Caki2 (cell line): ENCODE measurements around the gene CGNL1. TPM values are rescaled to one million over a fixed set of nuclear protein-coding genes. Genes with fewer than 3 reads are reported as not detected.

ENCODE experiments used
- DNase-seq: peaks from one replicate; pipeline ENCODE4 v3.0.0-alpha.2; 2015; ENCODE audit warnings: low read depth
- in situ Hi-C: cut with HindIII; loops from 2 replicates; pipeline ENCODE4 v1.10.0; 2016; ENCODE audit warnings: low sequenced_read_pairs, low pct_unique_long_range_greater_than_20kb, mixed read lengths
- total RNA-seq: library from RNA; depleted of rRNA; stranded (reverse); fragments of >200 nt; shearing (Covaris generic); gene quantifications from 2 replicates; pipeline ENCODE4 v1.2.3, GENCODE V29; 2014; ENCODE audit warnings: low replicate concordance

CGNL1 gene
- total RNA-seq, 1 experiment from 2014 or later = 0.84 TPM

DNA sequence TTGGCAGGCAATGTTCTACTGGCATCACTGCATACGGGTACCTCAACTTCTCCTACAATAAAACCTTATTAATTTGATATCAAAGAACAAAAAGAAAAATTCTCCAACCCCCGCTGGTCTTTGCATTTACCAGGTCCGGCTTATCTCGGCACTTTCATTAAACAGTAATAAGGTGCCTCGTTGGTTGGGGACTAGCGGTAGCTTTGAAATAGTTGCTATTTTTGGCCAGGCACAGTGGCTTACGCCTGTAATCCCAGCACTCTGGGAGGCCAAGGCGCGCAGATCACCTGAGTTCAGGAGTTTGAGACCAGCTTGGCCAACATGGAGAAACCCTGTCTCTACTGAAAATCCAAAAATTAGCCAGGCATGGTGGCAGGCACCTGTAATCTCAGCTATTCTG is 32.0 kb upstream of the CGNL1 start:
- in situ Hi-C loops = no loop called here
- DNase-seq = no peak

DNA sequence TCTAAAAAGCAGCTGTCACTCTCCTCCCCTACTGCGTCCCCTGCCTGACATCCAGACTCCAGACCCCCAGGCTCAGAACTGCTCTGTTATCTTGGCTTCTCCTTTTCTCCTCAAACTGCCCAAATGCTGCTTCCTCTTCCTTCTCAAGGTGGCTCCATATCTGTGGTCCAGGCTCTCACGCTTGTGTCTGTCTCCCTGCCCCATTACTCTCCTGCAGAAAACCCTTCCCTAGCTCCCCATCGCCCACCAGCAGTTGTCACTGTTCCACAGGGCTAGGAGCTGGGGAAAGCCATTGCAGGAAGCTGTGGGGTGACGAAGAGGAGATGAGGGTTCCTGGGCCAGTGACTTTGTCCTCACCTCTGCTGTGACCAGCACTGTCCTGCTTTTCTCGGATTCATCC is 30.7 kb upstream of the CGNL1 start:
- no peak for DNase-seq
- in situ Hi-C loops = no loop called here

DNA sequence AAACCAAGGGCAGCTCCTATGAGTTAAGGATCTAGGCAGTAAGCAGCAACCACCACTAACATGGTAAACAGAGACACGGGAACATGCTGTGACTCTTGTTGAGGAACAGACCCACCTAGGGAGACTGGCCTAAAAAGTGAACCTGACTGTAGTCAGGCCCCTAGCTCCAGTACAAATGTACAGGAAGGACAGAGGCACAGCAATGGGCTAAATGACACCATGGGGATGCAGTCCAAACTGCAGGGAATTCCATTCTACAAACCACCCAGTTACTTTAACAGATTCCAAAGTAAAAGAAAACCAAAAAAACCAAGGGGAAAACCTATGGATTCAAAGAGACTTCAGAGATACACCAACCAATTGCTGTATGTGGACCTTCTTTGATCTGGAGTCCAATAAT is 28.2 kb upstream of the CGNL1 start:
- in situ Hi-C loops = no loop called here
- no peak for DNase-seq

DNA sequence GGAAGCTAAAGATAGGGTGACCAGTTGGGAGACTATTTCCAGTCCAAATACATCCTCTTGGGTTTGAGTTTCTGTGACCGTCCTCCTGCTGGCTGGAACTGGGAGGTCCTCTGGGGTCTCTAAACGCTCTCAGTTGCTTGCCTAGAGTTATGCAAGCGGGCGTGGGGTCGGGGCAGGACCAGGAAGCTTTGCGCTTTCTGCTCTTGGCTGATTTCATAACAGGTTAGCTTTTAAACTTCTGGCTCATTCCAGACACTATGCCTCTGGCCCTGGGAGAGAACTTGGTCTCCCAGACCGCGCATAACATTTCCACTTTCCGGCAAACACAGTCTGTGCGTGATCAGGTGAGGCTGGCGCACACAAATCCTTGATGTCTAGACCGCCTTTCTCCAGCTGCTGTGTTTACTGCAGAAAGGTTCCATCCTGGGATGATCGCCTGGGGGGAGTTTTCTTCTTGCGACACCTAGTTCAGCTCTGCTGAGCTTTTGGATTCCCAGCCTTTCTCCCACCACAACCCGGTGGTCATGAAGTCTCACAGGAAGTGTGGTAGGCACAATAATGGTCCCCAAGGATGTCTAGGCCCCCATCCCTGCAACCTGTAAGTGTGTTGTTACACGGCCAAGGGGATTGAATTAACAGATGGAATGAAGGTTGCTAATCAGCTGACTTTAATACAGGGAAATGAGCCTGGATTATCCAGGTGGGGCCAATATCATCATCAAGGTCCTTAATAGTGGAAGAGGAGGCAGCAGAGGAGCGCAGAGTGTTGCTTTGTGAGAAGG is 23.6 kb upstream of the CGNL1 start:
- in situ Hi-C loops = no loop called here
- DNase-seq = no peak

DNA sequence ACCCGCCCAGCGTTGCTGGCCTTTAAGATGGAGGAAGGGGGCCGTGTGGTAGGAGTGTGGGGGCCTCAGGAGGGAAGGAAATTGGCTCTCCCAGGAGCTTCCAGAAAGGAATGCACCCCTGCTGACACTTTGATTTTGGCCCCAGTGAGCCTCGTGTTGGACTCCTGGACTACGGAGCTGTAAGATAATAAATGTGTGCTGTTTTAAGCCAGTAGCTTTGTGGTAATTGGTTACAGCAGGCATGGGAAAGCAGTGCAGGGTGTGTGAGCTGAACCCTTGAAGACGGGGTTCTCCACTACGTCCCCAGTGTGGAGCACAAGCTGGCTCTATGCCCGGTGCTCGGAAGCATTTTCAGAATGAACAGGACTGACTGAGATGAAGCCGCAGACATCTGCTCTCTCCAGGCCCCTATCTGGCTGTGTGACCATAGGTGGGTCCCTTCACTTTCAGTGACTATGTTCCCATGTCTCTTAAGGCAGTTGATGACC is 22.9 kb upstream of the CGNL1 start:
- no peak for DNase-seq
- in situ Hi-C loops = no loop called here

DNA sequence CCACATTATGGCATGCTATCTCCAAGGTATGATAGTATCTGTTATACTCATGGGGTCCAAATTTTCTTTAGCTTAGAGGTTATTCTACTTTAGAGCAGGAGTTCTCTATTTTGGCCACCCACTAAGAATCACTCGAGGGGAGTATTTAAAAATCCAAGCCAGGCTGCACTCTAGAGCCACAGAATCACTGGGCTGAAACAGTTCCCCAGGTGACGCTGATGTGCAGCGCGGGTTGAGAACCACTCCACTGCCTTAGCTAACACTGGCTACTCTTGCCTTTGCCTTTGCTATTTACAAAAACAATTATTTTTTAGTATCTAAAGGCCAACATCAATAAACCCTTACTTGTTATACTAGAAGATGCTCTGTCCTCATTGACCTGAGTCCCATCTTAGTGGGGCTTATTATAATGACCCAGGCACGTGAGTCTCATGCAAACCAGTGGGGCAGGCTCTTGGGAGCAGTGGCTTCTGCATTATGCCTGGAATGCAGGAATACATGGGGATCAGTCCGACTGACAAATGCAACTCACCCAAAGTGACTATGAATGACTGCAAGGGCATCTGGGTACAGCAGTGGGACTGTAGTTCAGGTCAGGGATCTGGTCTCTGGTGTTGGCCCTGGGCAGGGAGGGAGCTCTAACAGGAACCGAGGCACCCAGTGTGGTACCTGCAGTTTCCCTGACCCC is 21.7 kb upstream of the CGNL1 start:
- DNase-seq = no peak
- in situ Hi-C loops = no loop called here

DNA sequence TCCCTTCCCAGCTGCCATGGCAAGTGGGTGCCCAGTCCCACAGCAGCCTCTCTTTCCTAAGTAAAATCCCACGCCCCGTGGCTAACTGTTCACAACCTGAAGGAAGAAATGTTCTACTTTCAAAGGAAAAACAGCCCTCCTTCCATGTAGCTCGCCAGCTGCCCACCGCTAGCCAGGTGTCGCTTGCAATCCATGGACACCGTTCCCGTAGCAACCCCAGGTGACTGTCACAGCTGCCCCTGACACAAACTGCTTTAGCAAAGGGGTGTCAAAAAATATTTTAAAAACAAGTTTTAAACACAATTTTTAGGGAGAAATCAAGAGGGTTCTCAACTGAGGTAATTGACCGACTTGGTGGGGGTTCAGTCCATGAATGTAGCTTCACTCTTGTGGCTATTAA is 21.0 kb upstream of the CGNL1 start:
- in situ Hi-C loops = no loop called here

DNA sequence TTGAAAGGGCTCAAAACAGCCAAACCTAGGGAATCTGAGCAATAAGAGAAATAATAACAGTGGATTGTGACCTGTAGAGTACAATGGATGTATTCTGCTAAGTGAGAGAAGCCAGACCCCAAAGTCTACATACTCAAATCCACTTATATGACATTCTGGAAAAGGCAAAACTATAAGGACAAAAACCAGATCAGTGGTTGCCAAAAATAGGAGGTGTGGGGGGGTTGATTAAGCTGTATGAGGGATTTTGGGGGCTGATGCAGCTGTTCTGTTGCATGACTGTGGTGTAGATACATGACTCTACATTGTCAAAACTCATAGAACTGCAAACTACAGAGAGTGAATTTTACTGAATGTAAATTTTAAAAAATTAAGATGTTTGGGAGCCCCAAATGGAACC is 20.1 kb upstream of the CGNL1 start:
- no peak for DNase-seq
- in situ Hi-C loops = no loop called here

More for the DNA sequence above, 21.0 kb upstream of the CGNL1 start:
- no peak for DNase-seq

DNA sequence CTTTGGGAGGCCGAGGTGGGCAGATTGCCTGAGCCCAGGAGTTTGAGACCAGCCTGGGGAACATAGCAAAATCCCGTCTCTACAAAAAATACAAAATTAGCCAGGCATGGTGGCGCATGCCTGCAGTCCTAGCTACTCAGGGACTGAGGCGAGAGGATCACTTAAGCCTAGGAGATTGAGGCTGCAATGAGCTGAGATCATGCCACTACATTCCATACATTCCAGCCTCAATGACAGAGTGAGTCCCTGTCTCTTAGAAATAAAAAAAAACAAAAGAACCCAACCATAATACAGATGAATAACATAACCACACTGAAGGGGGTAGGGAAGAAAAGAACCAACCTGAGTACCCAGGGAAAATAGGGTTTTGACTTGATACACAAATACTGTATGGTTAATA is 19.7 kb upstream of the CGNL1 start:
- peak; percentile 69 for DNase-seq
- in situ Hi-C loops = no loop called here

DNA sequence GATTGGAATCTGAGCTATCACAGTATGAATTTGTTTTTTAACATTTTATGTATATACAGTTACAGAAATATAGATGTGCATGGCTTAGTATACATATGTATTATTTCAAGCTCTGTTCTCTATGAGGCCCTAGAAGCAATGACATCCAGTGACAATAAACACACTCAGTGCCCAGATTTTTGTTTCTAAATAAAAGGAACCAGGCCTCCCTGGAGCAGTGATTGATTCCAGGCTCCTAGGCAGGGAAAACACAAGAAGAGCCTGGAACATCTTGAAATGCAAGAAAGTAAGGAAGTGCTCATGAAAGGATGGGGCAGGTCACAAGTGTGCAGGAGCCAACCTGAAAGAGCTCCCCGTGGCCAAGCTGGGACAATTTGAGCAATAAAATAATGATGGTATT is 18.5 kb upstream of the CGNL1 start:
- in situ Hi-C loops = no loop called here
- no peak for DNase-seq

DNA sequence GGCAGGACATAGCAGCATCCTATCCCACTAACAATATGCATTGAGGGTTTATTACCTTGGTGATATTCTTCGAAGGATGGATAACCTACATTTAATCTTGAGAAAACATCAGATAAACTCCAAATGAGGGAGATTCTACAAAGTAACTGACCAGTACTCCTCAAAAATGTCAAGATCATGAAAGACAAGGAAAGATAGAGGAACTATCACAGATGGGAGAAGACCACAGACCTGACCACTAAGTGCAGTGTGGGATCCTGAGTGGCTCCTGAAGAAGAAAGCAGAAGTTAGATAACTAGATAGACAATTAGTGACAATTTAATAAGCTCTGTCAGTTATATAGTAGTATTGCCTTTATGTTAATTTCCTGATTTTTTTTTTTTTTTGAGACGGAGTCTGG is 17.7 kb upstream of the CGNL1 start:
- no peak for DNase-seq
- in situ Hi-C loops = no loop called here

DNA sequence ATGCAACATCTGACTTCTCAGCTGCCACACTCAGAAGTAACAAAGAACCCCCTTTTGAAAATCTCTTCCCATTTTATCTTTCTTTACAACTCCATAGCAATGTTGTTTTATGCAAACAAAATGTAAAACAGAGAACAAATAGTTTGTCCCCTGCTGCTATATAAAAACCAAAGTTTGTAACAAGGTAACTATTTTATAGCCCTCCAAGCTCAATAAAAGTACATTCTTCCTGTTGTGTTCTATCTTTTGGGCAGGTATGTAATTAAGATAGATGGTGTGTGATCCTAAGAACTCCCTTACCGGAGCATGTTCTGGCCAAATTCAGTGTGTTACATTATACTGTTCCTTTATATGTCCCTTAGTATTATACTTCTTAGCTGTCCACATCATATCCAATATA is 12.6 kb upstream of the CGNL1 start:
- in situ Hi-C loops = no loop called here
- no peak for DNase-seq

DNA sequence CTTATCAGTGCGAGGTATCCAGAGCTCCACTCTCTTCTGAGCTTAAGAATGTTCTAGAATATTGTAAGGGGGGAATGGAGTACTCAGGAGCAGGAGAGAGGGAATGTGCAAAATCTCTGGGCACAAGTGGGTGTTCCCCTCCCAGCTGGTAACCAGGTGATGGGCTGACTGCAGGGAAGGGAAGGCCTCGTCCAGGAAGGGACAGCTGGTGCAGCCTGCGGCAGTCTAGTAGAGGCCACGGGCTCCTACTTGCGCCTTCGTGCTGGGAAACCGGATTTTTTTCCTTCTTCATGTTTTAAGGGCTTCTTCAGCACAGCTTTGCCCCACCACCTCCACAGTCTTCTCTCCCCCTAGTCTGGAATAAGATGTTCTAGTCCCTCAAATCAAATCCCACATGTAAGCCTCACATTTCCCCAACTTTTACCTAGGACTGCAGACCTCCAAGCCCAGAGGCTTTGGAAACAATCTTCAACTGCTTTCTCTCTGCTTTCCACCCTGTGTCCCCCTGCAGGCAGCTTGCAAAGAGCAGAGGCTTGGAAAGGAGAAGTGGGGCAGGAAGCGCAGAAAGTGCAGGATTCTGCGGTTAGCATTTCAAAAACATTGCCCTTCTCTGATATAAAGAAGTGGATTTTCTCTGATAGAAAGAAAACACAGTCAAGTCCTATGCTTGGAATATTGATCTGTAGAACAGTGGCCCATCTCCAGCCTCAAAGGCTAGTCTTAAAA is 11.9 kb upstream of the CGNL1 start:
- in situ Hi-C loops = no loop called here
- no peak for DNase-seq

DNA sequence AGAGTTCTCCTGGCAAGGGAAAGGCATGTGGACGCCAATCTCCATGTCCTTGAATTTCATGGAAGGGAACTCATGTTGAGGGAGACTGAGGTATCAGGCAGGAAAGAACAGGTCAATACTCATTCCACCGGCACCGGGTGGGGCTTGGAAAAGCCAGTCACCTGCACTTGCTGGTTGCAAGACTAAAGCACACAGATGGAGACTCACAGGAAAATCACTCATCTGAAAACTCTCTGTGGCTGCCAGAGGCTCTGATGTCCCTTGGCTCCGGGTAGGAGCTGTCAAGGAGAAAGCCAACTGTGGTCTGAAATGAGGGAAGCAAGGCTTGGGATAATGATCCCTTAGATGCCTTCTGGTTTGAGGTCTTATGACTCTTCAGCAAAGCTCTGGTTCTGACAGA is 8.7 kb upstream of the CGNL1 start:
- in situ Hi-C loops = no loop called here

DNA sequence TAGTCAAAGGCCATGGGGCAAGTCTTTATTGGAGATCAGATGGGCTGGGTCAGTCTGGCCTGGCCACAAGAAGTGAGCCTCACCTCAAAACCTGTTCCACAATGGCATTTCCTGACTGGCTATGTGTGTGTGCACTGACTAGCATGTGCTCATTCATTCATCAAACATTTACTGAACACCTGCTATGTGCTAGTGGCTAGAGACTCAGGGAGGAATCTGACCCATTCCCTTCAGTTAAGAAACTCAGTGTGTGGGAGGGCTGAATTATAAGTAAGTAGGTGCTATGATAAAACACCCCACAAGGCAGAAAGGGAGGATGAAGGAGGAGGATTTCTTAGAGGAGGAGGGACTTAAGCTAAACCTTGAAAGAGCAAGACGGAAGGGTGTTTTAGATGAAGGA is 5.4 kb upstream of the CGNL1 start:
- DNase-seq = no peak
- in situ Hi-C loops = no loop called here

More for the DNA sequence above, 8.7 kb upstream of the CGNL1 start:
- no peak for DNase-seq

DNA sequence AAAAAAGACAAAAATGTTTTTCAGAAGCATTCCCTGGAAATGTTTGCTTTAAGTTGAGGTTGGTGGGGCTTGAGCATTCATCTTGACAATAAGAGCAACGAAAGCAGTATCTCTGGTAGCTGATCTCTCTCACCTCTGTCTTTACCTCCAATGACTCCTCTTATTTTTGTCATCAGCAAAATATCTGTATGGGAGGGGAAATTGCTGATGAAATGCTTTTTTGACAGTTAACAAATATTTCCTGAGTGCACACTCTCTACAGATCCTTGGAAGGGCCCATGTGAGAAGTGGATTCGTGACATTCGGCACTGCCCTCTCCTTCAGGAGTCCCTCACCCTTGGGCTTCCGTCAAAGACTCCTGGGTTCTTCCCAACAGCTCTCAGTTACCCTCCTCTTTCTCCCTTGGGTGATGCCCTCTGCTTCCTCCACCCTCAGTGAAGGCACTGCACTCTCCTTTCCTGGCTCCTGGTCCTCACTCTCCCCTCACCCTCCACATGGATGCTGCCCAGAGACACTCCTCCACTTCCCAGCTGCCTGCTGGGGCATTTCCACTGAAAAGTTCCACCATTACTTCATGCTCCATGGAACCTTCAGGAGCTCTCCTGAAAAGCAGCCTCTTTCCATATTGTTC is 2.9 kb upstream of the CGNL1 start:
- in situ Hi-C loops = no loop called here
- DNase-seq = no peak

DNA sequence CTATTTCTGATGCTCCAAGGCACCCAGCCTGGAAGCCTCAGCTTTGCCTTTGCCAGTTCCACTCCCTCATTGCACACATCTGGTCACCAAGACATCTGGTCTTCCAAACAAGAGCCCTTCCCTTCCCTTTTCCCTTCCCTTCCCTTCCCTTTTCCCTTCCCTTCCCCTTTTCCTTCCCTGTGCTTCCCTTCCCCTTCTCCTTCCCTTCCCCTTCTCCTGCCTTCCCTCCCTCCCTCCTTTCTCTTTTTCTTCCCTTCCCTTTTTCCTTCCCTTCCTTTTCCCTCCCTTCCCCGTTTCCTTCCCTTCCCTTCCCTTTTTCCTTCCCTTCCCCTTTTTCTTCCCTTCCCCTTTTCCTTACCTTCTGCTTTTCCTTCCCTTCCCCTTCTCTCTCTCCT is 2.4 kb upstream of the CGNL1 start:
- in situ Hi-C loops = no loop called here
- DNase-seq = no peak

DNA sequence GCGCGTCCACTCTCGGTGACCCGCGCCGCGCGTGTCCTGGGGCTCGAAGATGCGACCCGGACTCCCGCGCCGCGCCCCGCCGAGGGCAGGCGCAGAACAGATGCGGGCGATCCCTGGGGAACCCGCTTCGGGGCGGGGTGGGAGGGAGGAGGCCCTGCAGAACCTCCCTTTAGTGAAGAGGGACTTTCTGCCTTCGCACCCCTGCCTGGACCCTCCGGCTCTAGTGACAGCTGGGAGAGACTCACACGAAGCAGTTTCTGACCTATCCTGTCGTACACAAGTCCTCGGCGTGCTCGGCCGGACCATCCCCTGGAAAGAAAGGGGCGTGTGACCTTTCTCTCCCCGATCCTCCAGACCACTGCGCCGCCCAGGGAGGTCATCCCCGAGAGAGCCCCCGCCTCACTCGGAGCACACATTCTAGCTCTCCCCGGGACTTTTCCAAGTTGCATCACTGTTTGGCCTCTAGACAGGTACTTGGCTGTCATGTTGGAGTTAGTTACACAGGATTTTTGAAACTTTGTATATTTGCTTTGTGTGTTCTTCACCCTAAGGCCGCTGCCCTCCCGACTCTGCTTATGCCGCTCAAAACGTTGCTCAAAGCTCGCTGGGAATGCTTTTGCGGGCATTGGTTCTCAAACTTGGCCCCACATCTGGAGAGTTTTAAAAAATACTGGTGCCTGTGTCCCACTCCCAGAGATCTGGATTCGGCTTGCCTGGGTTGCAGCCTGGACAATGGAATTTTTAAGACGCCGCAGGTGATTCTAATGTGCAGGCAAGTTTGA is 582 bp downstream of the CGNL1 start:
- in situ Hi-C loops = no loop called here
- DNase-seq = peak; percentile 8
